Measurements from ENCODE around the gene MIEF2. TPM values are rescaled to one million over a fixed set of nuclear protein-coding genes. Genes with fewer than 3 reads are reported as not detected.

Gene MIEF2
- polyA plus RNA-seq, 2 of the 4 experiments (the other 2 are of a cell fraction): 3.7 to 8.5 TPM

GRCh38 chr17:18245038-18245776 is 15.3 kb upstream of the MIEF2 start (continued):
- TF ChIP-seq E2F6 (IDR thresholded peaks at IDR 0.05; ENCODE audit: borderline replicate concordance, low read depth): no peak
- TF ChIP-seq HOXB13 (CRISPR knock-in tag; IDR thresholded peaks at IDR 0.05; ENCODE audit: low read depth): no peak

- ATAC-seq (no peak), DNase-seq (ENCODE audit: low read depth in 1 of 2, low spot score in 1 of 2) (no peak), FAIRE-seq (no peak)
- Histone ChIP-seq H3K4me3 (no peak overlapping the region), H3K9me3 (no peaks in the 10 kb centered on the region), H3K4me2 (no peak overlapping the region), H3K4me1 (peaks cover 10% of the 10 kb centered on the region; the same call in 2 of the 3 replicates), H3K27ac (no peak overlapping the region)
- ChIA-PET CTCF (interaction anchor here (3.0 to 6.8 kb wide), 2 partner anchors 12 to 25 kb away, joined by 10 to 103 read pairs; no protein-coding TSS in a partner anchor), POLR2A (no interaction called here)
- 95% methylated on average over 23 of the region's 24 CpGs for WGBS (ENCODE audit: missing lambda C conversion rate)
- TF ChIP-seq RARB (CRISPR knock-in tag; IDR thresholded peaks at IDR 0.05) (no peak), NPAS2 (CRISPR knock-in tag; IDR thresholded peaks at IDR 0.05; ENCODE audit: borderline replicate concordance) (no peak), MAX (IDR thresholded peaks at IDR 0.05) (no peak), ESRRA (IDR thresholded peaks at IDR 0.05; ENCODE audit: borderline replicate concordance, low read length) (no peak), GATA3 (IDR thresholded peaks at IDR 0.05; ENCODE audit: borderline replicate concordance) (no peak), ATOH8 (CRISPR knock-in tag; IDR thresholded peaks at IDR 0.05; ENCODE audit: low read depth) (no peak)
Observed at GRCh38 chr17:18246109-18246725, 14.2 kb upstream of the MIEF2 start.

GRCh38 chr17:18246880-18247612 is 13.4 kb upstream of the MIEF2 start:
- H3K4me3 ChIP-seq: no peak overlapping the region
- DNase-seq (ENCODE audit: low read depth in 1 of 2, low spot score in 1 of 2): peak; percentile 73 to 86

More at GRCh38 chr17:18246880-18247612, 13.4 kb upstream of the MIEF2 start:
- no peaks in the 10 kb centered on the region for H3K9me3 ChIP-seq
- no peak overlapping the region for H3K4me2 ChIP-seq
- ChIA-PET POLR2A (no interaction called here), CTCF (interaction anchor here (0.6 to 6.8 kb wide), 24 partner anchors 10 to 166 kb away, joined by 3 to 103 read pairs (median 6); partner anchors contain the start of genes EVPLL, FLII and MIEF2)
- FAIRE-seq (no peak), ATAC-seq (peak; percentile 30 to 73; a peak in 3 of 6 replicates)
- H3K27ac ChIP-seq: no peak overlapping the region
- TF ChIP-seq CEBPB (IDR thresholded peaks at IDR 0.05): no peak
- no peak for TF ChIP-seq RNF2 (IDR thresholded peaks at IDR 0.05; ENCODE audit: borderline replicate concordance, low read depth)
- TF ChIP-seq HEYL (CRISPR knock-in tag; IDR thresholded peaks at IDR 0.05): no peak
- TF ChIP-seq KDM5A (IDR thresholded peaks at IDR 0.05): no peak
- TF ChIP-seq BHLHE40 (IDR thresholded peaks at IDR 0.05; ENCODE audit: low read depth, low read length): no peak
- TF ChIP-seq POLR2A (IDR thresholded peaks at IDR 0.05; ENCODE audit: low read length): no peak
- no peak for TF ChIP-seq ESRRA (IDR thresholded peaks at IDR 0.05; ENCODE audit: borderline replicate concordance, low read length)
- TF ChIP-seq EP300 (IDR thresholded peaks at IDR 0.05): no peak
- no peak for TF ChIP-seq CBX2 (IDR thresholded peaks at IDR 0.05; ENCODE audit: borderline replicate concordance, low read depth)
- no peak for TF ChIP-seq ZNF302 (CRISPR knock-in tag; IDR thresholded peaks at IDR 0.05)
- TF ChIP-seq SMC3 (IDR thresholded peaks at IDR 0.05): no peak
- TF ChIP-seq TFCP2L1 (CRISPR knock-in tag; IDR thresholded peaks at IDR 0.05): no peak
- TF ChIP-seq CTCF (IDR thresholded peaks at IDR 0.05): no peak
- no peak for TF ChIP-seq REST (IDR thresholded peaks at IDR 0.05)
- no peak for TF ChIP-seq HOXB5 (CRISPR knock-in tag; IDR thresholded peaks at IDR 0.05)
- TF ChIP-seq CHD4 (IDR thresholded peaks at IDR 0.05; ENCODE audit: borderline replicate concordance): no peak
- no peak for TF ChIP-seq MAZ (IDR thresholded peaks at IDR 0.05; ENCODE audit: borderline replicate concordance, low read depth, low read length)
- no peak for TF ChIP-seq ZFP36 (IDR thresholded peaks at IDR 0.05; ENCODE audit: borderline replicate concordance, partially characterized antibody)
- peaks cover 10% of the 10 kb centered on the region; the same call in 2 of the 3 replicates for H3K4me1 ChIP-seq
- 79% methylated on average over 35 of the region's 46 CpGs for WGBS (ENCODE audit: missing lambda C conversion rate)

Data from A549 (cell line).